Gastrocnemius medialis (tissue), 4 donors: ENCODE data around the gene MOB1B. TPM values are rescaled to one million over a fixed set of nuclear protein-coding genes. Genes with fewer than 3 reads are reported as not detected.

Source experiments
- ATAC-seq, 2 donors: fragments of 150-250 bp; one replicate each; pipeline ENCODE4 v1.9.1; 2016
- DNase-seq, 2 donors: peaks; one replicate each; pipeline ENCODE4 v3.0.0-alpha.2; 2019
- H3K27ac ChIP-seq, 4 donors: fragments of 200-600 bp; sonication (generic); 1 replicate in 1 of 4; 2 replicates in 3 of 4; pipeline ENCODE4 v1.5.1; 2016 to 2018; ENCODE audit warnings: mild to moderate bottlenecking in 2 of 4, moderate library complexity in 1 of 4
- H3K27me3 ChIP-seq, 3 donors: fragments of 200-600 bp; sonication (generic) in 2 of 3; 1 replicate in 1 of 3; 2 replicates in 2 of 3; pipeline versions ENCODE4 v1.5.1 to v1.6.0; 2016 to 2019; ENCODE audit warnings: mild to moderate bottlenecking in 1 of 3, moderate library complexity in 1 of 3
- H3K36me3 ChIP-seq, 2 donors: fragments of 200-600 bp; sonication (generic) in 1 of 2; one replicate each; pipeline ENCODE4 v1.5.1; 2017 to 2018
- H3K4me1 ChIP-seq, 2 donors: fragments of 200-600 bp; sonication (generic) in 1 of 2; one replicate each; pipeline ENCODE4 v1.5.1; 2016 to 2017; ENCODE audit warnings: mild to moderate bottlenecking in 2 of 2
- H3K4me3 ChIP-seq, 4 donors: fragments of 200-600 bp; sonication (generic) in 3 of 4; 1 replicate in 1 of 4; 2 replicates in 3 of 4; pipeline ENCODE4 v1.5.1; 2016 to 2019; ENCODE audit warnings: mild to moderate bottlenecking in 2 of 4
- H3K9me3 ChIP-seq, 3 donors: fragments of 200-600 bp; sonication (generic) in 2 of 3; 1 replicate in 1 of 3; 2 replicates in 2 of 3; pipeline ENCODE4 v1.5.1; 2016 to 2019
- CTCF ChIP-seq, 5 experiments: fragments of 450-650 bp in 3 of 5; fragments of 200-600 bp in 2 of 5; sonication (generic) in 2 of 5; IDR thresholded peaks in 4 of 5; conservative IDR thresholded peaks in 1 of 5; 1 replicate in 4 of 5; 2 replicates in 1 of 5; pipeline ENCODE4 v1.5.1; 2016 to 2019; ENCODE audit warnings: antibody characterized with exemption in 5 of 5, mild to moderate bottlenecking in 3 of 5, moderate library complexity in 3 of 5
- POLR2A ChIP-seq, 2 donors: fragments of 450-650 bp; IDR thresholded peaks; one replicate each; pipeline ENCODE4 v1.6.1; 2017; ENCODE audit warnings: antibody characterized with exemption in 2 of 2, mild to moderate bottlenecking in 2 of 2, moderate library complexity in 2 of 2
- in situ Hi-C, 4 donors: fragments of 200-750 bp; cut with MboI; loops; one replicate each; pipeline versions ENCODE4 v1.15.0 to v1.8.0; 2017; ENCODE audit warnings: low sequenced_read_pairs in 4 of 4
- intact Hi-C: fragments of 100-400 bp; cut with DNase I; formaldehyde crosslinking; loops from one replicate; pipeline ENCODE4 v1.15.1; 2023; ENCODE audit warnings: low total_unique reads
- total RNA-seq, 4 donors: library from RNA; depleted of rRNA; stranded (reverse); fragments of >200 nt; gene quantifications; one replicate each; pipeline versions ENCODE4 v1.1.0 to v1.2.3, GENCODE V29; 2016

Gene MOB1B
- total RNA-seq, 4 donors from 2014 or later, result 6.5 to 17.5 (median 8.4) TPM

- DNase-seq, result no peak
- in situ Hi-C loops (no loop called here), intact Hi-C loops (no loop called here)
- Histone ChIP-seq H3K4me1 (peaks cover 0 to 5% of the 10 kb centered on the region in 2 donors), H3K27me3 (no peaks in the 10 kb centered on the region), H3K27ac (no peak overlapping the region), H3K9me3 (no peaks in the 10 kb centered on the region), H3K36me3 (no peaks in the 10 kb centered on the region), H3K4me3 (no peak overlapping the region)
- TF ChIP-seq POLR2A (IDR thresholded peaks at IDR 0.05) (no peak), CTCF (IDR thresholded peaks at IDR 0.05 in 4 of 5, conservative IDR thresholded peaks at IDR 0.05 in 1 of 5) (no peak)
- no peak for ATAC-seq
Observed at GRCh38 chr4:70943114-70943513, 40.9 kb downstream of the MOB1B start.

- H3K36me3 ChIP-seq, result no peaks in the 10 kb centered on the region
- H3K27ac ChIP-seq, result no peak overlapping the region
- TF ChIP-seq POLR2A (IDR thresholded peaks at IDR 0.05), result no peak
- no peak for TF ChIP-seq CTCF (IDR thresholded peaks at IDR 0.05 in 4 of 5, conservative IDR thresholded peaks at IDR 0.05 in 1 of 5)
- intact Hi-C loops, result no loop called here
- peaks cover 0 to 5% of the 10 kb centered on the region in 2 donors for H3K4me1 ChIP-seq
- no peaks in the 10 kb centered on the region for H3K27me3 ChIP-seq
- ATAC-seq (no peak), DNase-seq (no peak)
- in situ Hi-C loops, result no loop called here
- H3K9me3 ChIP-seq, result no peaks in the 10 kb centered on the region
- H3K4me3 ChIP-seq, result no peak overlapping the region
Observed at GRCh38 chr4:70945046-70945445, 42.9 kb downstream of the MOB1B start.

- in situ Hi-C loops, result no loop called here
- intact Hi-C loops, result no loop called here
- Histone ChIP-seq H3K4me3 (no peak overlapping the region), H3K9me3 (no peaks in the 10 kb centered on the region), H3K4me1 (peaks cover 0 to 5% of the 10 kb centered on the region in 2 donors), H3K27ac (no peak overlapping the region), H3K27me3 (no peaks in the 10 kb centered on the region), H3K36me3 (no peaks in the 10 kb centered on the region)
- DNase-seq (no peak), ATAC-seq (no peak)
- TF ChIP-seq CTCF (IDR thresholded peaks at IDR 0.05 in 4 of 5, conservative IDR thresholded peaks at IDR 0.05 in 1 of 5) (no peak), POLR2A (IDR thresholded peaks at IDR 0.05) (no peak)
Observed at GRCh38 chr4:70945452-70946055, 43.4 kb downstream of the MOB1B start.

- no peak for DNase-seq
- no peak for ATAC-seq
Observed at GRCh38 chr4:70946939-70947338, 44.8 kb downstream of the MOB1B start.

More at GRCh38 chr4:70946939-70947338, 44.8 kb downstream of the MOB1B start:
- in situ Hi-C loops (no loop called here), intact Hi-C loops (no loop called here)
- Histone ChIP-seq H3K9me3 (no peaks in the 10 kb centered on the region), H3K4me3 (no peak overlapping the region), H3K27ac (no peak overlapping the region), H3K36me3 (no peaks in the 10 kb centered on the region), H3K27me3 (no peaks in the 10 kb centered on the region), H3K4me1 (peaks cover 0 to 5% of the 10 kb centered on the region in 2 donors)
- no peak for TF ChIP-seq CTCF (IDR thresholded peaks at IDR 0.05 in 4 of 5, conservative IDR thresholded peaks at IDR 0.05 in 1 of 5)
- TF ChIP-seq POLR2A (IDR thresholded peaks at IDR 0.05), result no peak
